Transverse colon (tissue), 4 donors: ENCODE data around the gene HOXD3. TPM values are rescaled to one million over a fixed set of nuclear protein-coding genes. Genes with fewer than 3 reads are reported as not detected.

Source experiments
- DNase-seq: peaks from one replicate; pipeline ENCODE4 v3.0.0-alpha.2; 2019
- H3K27ac ChIP-seq, 4 donors: fragments of 200-600 bp; sonication (generic); 2 replicates each; pipeline ENCODE4 v1.5.1; 2016 to 2018; ENCODE audit warnings: inconsistent platforms in 4 of 4
- H3K27me3 ChIP-seq: fragments of 200-600 bp; sonication (generic); 2 replicates; pipeline ENCODE4 v1.5.1; 2017; ENCODE audit warnings: inconsistent platforms
- H3K36me3 ChIP-seq, 4 donors: fragments of 200-600 bp; sonication (generic); 2 replicates each; pipeline ENCODE4 v1.5.1; 2017 to 2019; ENCODE audit warnings: inconsistent platforms in 4 of 4
- H3K4me1 ChIP-seq, 4 donors: fragments of 200-600 bp; sonication (generic); 2 replicates each; pipeline ENCODE4 v1.5.1; 2017 to 2020; ENCODE audit warnings: inconsistent platforms in 4 of 4
- H3K4me3 ChIP-seq, 4 donors: fragments of 200-600 bp; sonication (generic); 1 replicate in 1 of 4; 2 replicates in 3 of 4; pipeline versions ENCODE4 v1.5.1 to v1.6.1; 2017 to 2019; ENCODE audit warnings: inconsistent platforms in 4 of 4
- H3K9me3 ChIP-seq, 2 donors: fragments of 200-600 bp; sonication (generic); 2 replicates each; pipeline ENCODE4 v1.5.1; 2017 to 2019; ENCODE audit warnings: inconsistent platforms in 2 of 2
- CTCF ChIP-seq, 5 experiments: fragments of 200-600 bp in 3 of 5; fragments of 450-650 bp in 2 of 5; sonication (generic) in 3 of 5; IDR thresholded peaks; 1 replicate in 2 of 5; 2 replicates in 3 of 5; pipeline ENCODE4 v1.5.1; 2016 to 2017; ENCODE audit warnings: antibody characterized with exemption in 5 of 5, inconsistent platforms in 3 of 5, mild to moderate bottlenecking in 2 of 5, moderate library complexity in 1 of 5
- EP300 ChIP-seq: sonication (generic); formaldehyde crosslinking; IDR thresholded peaks from one replicate; pipeline ENCODE4 v1.6.1; 2017; ENCODE audit warnings: antibody characterized with exemption, low read depth
- POLR2A ChIP-seq: fragments of 450-650 bp; IDR thresholded peaks from one replicate; pipeline ENCODE4 v1.6.1; 2016; ENCODE audit warnings: antibody characterized with exemption, mild to moderate bottlenecking, moderate library complexity
- POLR2AphosphoS5 ChIP-seq, 3 donors: sonication (generic); formaldehyde crosslinking; IDR thresholded peaks; one replicate each; pipeline ENCODE4 v1.6.1; 2016; ENCODE audit warnings: antibody characterized with exemption in 3 of 3
- WGBS, 2 donors: methylation state at CpG; one replicate each; pipeline ENCODE4 v1.1.5; 2018; ENCODE audit warnings: low coverage in 1 of 2; 5-methylcytosine and 5-hydroxymethylcytosine counted together
- in situ Hi-C, 4 donors: fragments of 200-750 bp; cut with MboI; loops; one replicate each; pipeline versions ENCODE4 v1.15.0 to v1.15.1; 2017; ENCODE audit warnings: low sequenced_read_pairs in 3 of 4, low pct_ligation_motif_present in 1 of 4, low pct_unique_long_range_greater_than_20kb in 1 of 4
- intact Hi-C: fragments of 100-400 bp; cut with DNase I; formaldehyde crosslinking; loops from one replicate; pipeline ENCODE4 v1.15.1; 2023; ENCODE audit warnings: low total_unique reads
- total RNA-seq, 4 donors: library from RNA; depleted of rRNA; stranded (reverse); fragments of >200 nt; gene quantifications; one replicate each; pipeline ENCODE4 v1.1.0, GENCODE V29; 2016

The HOXD3 gene
- 10 to 100 TPM in 1 of 4 donors, 1 to 10 TPM in 2, not detected in 1; 2.0 to 15.7 (median 7.6) TPM for total RNA-seq

GRCh38 chr2:176156807-176157498 lies at the start of gene HOXD3:
Gene HOXD3, plus strand, starts transcription at chr2:176157307. Its CDS starts 11,808 bp downstream, at chr2:176169115.
- H3K27ac ChIP-seq, result peak within 1 kb of the TSS in 2 of 4 donors; percentile 55 to 65
- peaks cover 0 to 8% (median 0%) of the 10 kb centered on the region in 4 donors for H3K36me3 ChIP-seq
- TF ChIP-seq POLR2AphosphoS5 (IDR thresholded peaks at IDR 0.05) (no peak), POLR2A (no peak), CTCF (IDR thresholded peaks at IDR 0.05) (no peak), EP300 (no peak)
- whole genome bisulfite sequencing, 2 donors, result 23 to 29% methylated on average over 2 to 41 of the region's 48 CpGs
- intact Hi-C loops, result no loop called here
- H3K4me3 ChIP-seq, result peak within 1 kb of the TSS in 3 of 4 donors; percentile 17 to 49 (median 32)
- in situ Hi-C loops, result no loop called here
- H3K9me3 ChIP-seq, result no peaks in the 10 kb centered on the region
- peaks cover 75% of the 10 kb centered on the region for H3K27me3 ChIP-seq
- no peak for DNase-seq
- peaks cover 4 to 38% (median 21%) of the 10 kb centered on the region in 4 donors for H3K4me1 ChIP-seq

- intact Hi-C loops (no loop called here), in situ Hi-C loops (loop anchor here in 3 of 4 donors (25.0 kb wide), 2 partner anchors 705 to 1030 kb away; no protein-coding TSS in a partner anchor)
- Histone ChIP-seq H3K27me3 (peaks cover 98% of the 10 kb centered on the region), H3K4me3 (peak overlapping the region; percentile 8 to 47 (median 26)), H3K4me1 (peaks cover 8 to 51% (median 26%) of the 10 kb centered on the region in 4 donors), H3K36me3 (no peaks in the 10 kb centered on the region), H3K9me3 (no peaks in the 10 kb centered on the region), H3K27ac (peak overlapping the region; percentile 26 to 73 (median 56))
- no peak for DNase-seq
- WGBS, 2 donors, result 8% methylated on average over 43 of the region's 59 CpGs; no CpG with 5 or more reads in 1 of the 2 donors
- no peak for TF ChIP-seq EP300
- TF ChIP-seq POLR2AphosphoS5 (IDR thresholded peaks at IDR 0.05), result no peak
- TF ChIP-seq POLR2A, result no peak
- TF ChIP-seq CTCF (IDR thresholded peaks at IDR 0.05), result no peak
These were observed 49.4 kb upstream of the HOXD3 start for GRCh38 chr2:176107731-176108181.

- Histone ChIP-seq H3K4me3 (peak overlapping the region in 2 of 4 donors; percentile 22 to 47), H3K27me3 (peaks cover 98% of the 10 kb centered on the region), H3K9me3 (no peaks in the 10 kb centered on the region), H3K27ac (peak overlapping the region; percentile 15 to 73 (median 46)), H3K4me1 (peaks cover 8 to 44% (median 22%) of the 10 kb centered on the region in 4 donors), H3K36me3 (no peaks in the 10 kb centered on the region)
- 45 to 53% methylated on average over 10 to 26 of the region's 26 CpGs for WGBS, 2 donors
- TF ChIP-seq POLR2AphosphoS5 (IDR thresholded peaks at IDR 0.05), result no peak
- no peak for TF ChIP-seq CTCF (IDR thresholded peaks at IDR 0.05)
- no peak for TF ChIP-seq EP300
- TF ChIP-seq POLR2A, result no peak
- DNase-seq, result no peak
- in situ Hi-C loops (loop anchor here in 3 of 4 donors (25.0 kb wide), 2 partner anchors 703 to 1028 kb away; no protein-coding TSS in a partner anchor), intact Hi-C loops (no loop called here)
These were observed 47.8 kb upstream of the HOXD3 start for GRCh38 chr2:176109192-176109901.

GRCh38 chr2:176109946-176110345 lies 47.2 kb upstream of the HOXD3 start:
- in situ Hi-C loops (loop anchor here in 3 of 4 donors (25.0 kb wide), 2 partner anchors 702 to 1027 kb away; no protein-coding TSS in a partner anchor), intact Hi-C loops (no loop called here)
- Histone ChIP-seq H3K27ac (peak overlapping the region in 2 of 4 donors; percentile 69 to 73), H3K4me3 (no peak overlapping the region), H3K27me3 (peaks cover 98% of the 10 kb centered on the region), H3K36me3 (no peaks in the 10 kb centered on the region), H3K4me1 (peaks cover 8 to 38% (median 16%) of the 10 kb centered on the region in 4 donors), H3K9me3 (no peaks in the 10 kb centered on the region)
- DNase-seq, result no peak
- no peak for TF ChIP-seq POLR2A
- TF ChIP-seq POLR2AphosphoS5 (IDR thresholded peaks at IDR 0.05), result no peak
- no peak for TF ChIP-seq EP300
- no peak for TF ChIP-seq CTCF (IDR thresholded peaks at IDR 0.05)
- 39% methylated on average over 4 of the region's 4 CpGs; no CpG with 5 or more reads in 1 of the 2 donors for WGBS, 2 donors
